Effector memory CD8-positive, alpha-beta T cell (primary cell): ENCODE results near the gene SERPIND1.

Experiments
- ATAC-seq: fragments of 150-1000 bp; cut with Tn5 transposase; replicated peaks from 2 replicates; pipeline ENCODE4 v1.10.0; 2021; ENCODE audit warnings: mild to moderate bottlenecking, moderate library complexity
- DNase-seq, 3 experiments: peaks; one replicate each; pipeline ENCODE4 v3.0.0; 2021
- H3K27ac Mint-ChIP-seq, 2 donors: one replicate each; pipeline ENCODE4 v1.8.0; 2022; ENCODE audit warnings: mild to moderate bottlenecking in 2 of 2, mixed read lengths in 2 of 2, moderate library complexity in 2 of 2
- H3K27me3 Mint-ChIP-seq, 2 donors: one replicate each; pipeline ENCODE4 v1.8.0; 2022; ENCODE audit warnings: mixed read lengths in 2 of 2
- H3K36me3 Mint-ChIP-seq: one replicate; pipeline ENCODE4 v1.8.0; 2022; ENCODE audit warnings: mild to moderate bottlenecking, moderate library complexity, mixed read lengths; ENCODE audit not compliant: insufficient read depth
- H3K4me1 Mint-ChIP-seq, 2 donors: one replicate each; pipeline ENCODE4 v1.8.0; 2022; ENCODE audit warnings: low read depth in 2 of 2, mixed read lengths in 2 of 2
- H3K4me3 Mint-ChIP-seq, 2 donors: one replicate each; pipeline ENCODE4 v1.8.0; 2022; ENCODE audit warnings: mild to moderate bottlenecking in 2 of 2, mixed read lengths in 2 of 2, moderate library complexity in 2 of 2
- H3K9me3 Mint-ChIP-seq, 2 donors: one replicate each; pipeline ENCODE4 v1.8.0; 2022; ENCODE audit warnings: mixed read lengths in 2 of 2

The SERPIND1 gene

GRCh38 chr22:20798974-20799373 lies 25.1 kb downstream of the SERPIND1 start:
- Mint-ChIP-seq H3K27ac (no peak overlapping the region), H3K4me3 (no peak overlapping the region), H3K36me3 (peaks cover 72% of the 10 kb centered on the region), H3K9me3 (no peaks in the 10 kb centered on the region), H3K4me1 (peaks cover 0 to 2% of the 10 kb centered on the region in 2 donors), H3K27me3 (no peaks in the 10 kb centered on the region)
- no peak for DNase-seq
- no peak for ATAC-seq

DNA sequence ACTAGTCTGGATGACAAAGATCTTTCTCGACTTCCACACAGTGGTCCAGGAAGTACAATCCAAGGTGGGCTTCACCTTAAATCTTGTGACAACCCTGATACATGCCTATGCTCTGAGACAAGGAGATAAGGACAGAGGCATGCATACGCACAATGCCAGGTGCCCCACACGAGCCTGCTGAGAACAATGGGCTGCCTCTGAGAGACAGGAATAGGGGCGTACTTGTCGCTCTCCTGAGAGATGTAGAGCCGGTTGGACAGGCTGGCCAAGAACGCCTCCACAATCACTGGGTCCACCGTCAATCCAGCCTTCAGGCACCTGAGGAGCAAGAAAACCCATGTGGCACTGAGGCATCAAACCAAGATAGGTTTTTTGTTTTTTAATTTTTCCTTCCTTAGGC lies 25.5 kb downstream of the SERPIND1 start:
- Mint-ChIP-seq H3K36me3 (peaks cover 73% of the 10 kb centered on the region), H3K27ac (no peak overlapping the region), H3K9me3 (no peaks in the 10 kb centered on the region)

DNA sequence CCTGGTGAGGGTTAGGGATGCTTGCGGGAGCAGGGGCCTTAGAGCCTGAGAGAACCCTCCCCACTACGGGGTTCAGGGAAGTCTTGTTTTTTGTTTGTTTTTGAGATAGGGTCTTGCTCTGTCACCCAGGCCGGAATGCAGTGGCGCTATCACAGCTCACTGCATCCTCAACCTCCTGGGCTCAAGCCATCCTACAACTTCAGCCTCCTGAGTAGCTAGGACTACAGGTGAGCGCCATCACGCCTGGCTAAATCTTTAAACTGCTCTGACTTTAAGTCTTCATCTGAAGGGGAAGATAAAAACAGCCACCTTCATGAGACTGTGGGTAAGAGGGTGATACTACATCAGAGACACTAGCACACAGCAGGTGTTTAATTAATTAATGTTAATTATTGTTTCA lies 28.5 kb downstream of the SERPIND1 start:
- ATAC-seq (no peak), DNase-seq (no peak)
- peak overlapping the region; percentile 42 to 87 for H3K27ac Mint-ChIP-seq
- peaks cover 74% of the 10 kb centered on the region for H3K36me3 Mint-ChIP-seq
- no peak overlapping the region for H3K4me3 Mint-ChIP-seq
- no peaks in the 10 kb centered on the region for H3K9me3 Mint-ChIP-seq
- H3K4me1 Mint-ChIP-seq: no peaks in the 10 kb centered on the region
- H3K27me3 Mint-ChIP-seq: no peaks in the 10 kb centered on the region

More for the DNA sequence above, 25.5 kb downstream of the SERPIND1 start:
- no peaks in the 10 kb centered on the region for H3K27me3 Mint-ChIP-seq
- DNase-seq (no peak), ATAC-seq (no peak)
- no peak overlapping the region for H3K4me3 Mint-ChIP-seq
- H3K4me1 Mint-ChIP-seq: peaks cover 0 to 2% of the 10 kb centered on the region in 2 donors

- ATAC-seq (no peak), DNase-seq (no peak)
- Mint-ChIP-seq H3K4me1 (no peaks in the 10 kb centered on the region), H3K4me3 (no peak overlapping the region), H3K36me3 (peaks cover 78% of the 10 kb centered on the region), H3K27me3 (no peaks in the 10 kb centered on the region), H3K27ac (peak overlapping the region; percentile 44 to 87), H3K9me3 (no peaks in the 10 kb centered on the region)
Measured at GRCh38 chr22:20802922-20803553, 29.1 kb downstream of the SERPIND1 start.

DNA sequence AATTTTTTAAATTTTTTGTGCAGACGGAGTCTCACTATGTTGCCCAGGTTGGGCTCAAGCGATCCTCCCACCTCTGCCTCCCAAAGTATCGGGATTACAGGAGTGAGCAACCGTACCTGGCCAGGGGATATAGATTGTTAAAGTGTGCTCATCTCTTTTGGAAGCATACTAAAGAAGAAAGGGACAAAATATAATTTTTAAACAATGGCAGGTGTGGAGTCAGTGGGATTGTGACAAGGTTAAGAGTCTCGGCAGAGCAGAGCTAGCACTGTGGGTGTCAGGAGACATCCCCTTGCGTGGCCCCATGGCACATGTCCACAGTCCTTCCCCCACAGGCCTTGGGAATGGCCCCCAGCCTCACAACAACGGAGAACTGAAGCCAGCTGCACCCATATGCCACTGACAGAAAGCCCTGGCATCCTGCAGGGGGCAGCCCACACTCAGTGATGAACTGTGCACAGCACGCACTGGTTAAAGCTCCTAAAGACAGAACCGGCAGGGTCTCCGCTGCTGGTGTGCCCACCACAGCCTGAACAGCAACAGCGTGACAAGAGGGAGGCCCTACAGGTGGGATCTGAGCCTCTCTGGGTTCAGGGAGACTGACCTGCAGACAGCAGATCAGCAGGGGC lies 29.9 kb downstream of the SERPIND1 start:
- ATAC-seq (no peak), DNase-seq (peak; percentile 1 to 11 (median 6))
- Mint-ChIP-seq H3K9me3 (no peaks in the 10 kb centered on the region), H3K27me3 (no peaks in the 10 kb centered on the region), H3K36me3 (peaks cover 79% of the 10 kb centered on the region), H3K4me1 (no peaks in the 10 kb centered on the region), H3K27ac (peak overlapping the region in 1 of 2 donors; percentile 44), H3K4me3 (no peak overlapping the region)

- Mint-ChIP-seq H3K4me1 (no peaks in the 10 kb centered on the region), H3K36me3 (peaks cover 78% of the 10 kb centered on the region), H3K9me3 (no peaks in the 10 kb centered on the region), H3K27me3 (no peaks in the 10 kb centered on the region), H3K27ac (no peak overlapping the region), H3K4me3 (no peak overlapping the region)
- DNase-seq (no peak), ATAC-seq (no peak)
Measured at GRCh38 chr22:20804650-20805049, 30.7 kb downstream of the SERPIND1 start.

- no peak for DNase-seq
- Mint-ChIP-seq H3K4me3 (no peak overlapping the region), H3K9me3 (no peaks in the 10 kb centered on the region), H3K4me1 (no peaks in the 10 kb centered on the region), H3K36me3 (peaks cover 76% of the 10 kb centered on the region), H3K27ac (peak overlapping the region in 1 of 2 donors; percentile 46), H3K27me3 (no peaks in the 10 kb centered on the region)
- no peak for ATAC-seq
Measured at GRCh38 chr22:20805972-20806471, 32.1 kb downstream of the SERPIND1 start.

DNA sequence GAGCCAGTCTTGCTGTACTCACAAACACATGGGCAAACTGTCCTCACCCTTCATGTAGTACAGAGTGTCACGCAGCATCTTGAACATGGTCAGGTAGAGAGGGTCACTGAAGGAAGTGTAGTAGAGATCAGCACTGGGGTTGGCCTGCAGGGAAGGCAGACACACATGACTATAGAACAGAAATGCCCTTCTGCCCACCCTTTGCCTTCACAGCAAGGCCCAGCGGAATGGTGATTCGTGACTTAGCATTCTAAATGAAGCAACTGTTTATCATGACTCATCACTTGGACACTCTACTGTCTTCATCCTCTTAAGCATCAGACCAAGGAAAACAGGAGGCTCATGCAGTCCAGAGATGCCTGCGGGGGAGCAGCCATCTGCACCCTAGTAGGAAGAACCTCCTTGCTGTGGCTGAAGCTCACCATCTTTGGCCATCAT lies 33.4 kb downstream of the SERPIND1 start:
- H3K27me3 Mint-ChIP-seq: no peaks in the 10 kb centered on the region
- no peaks in the 10 kb centered on the region for H3K9me3 Mint-ChIP-seq
- no peak overlapping the region for H3K27ac Mint-ChIP-seq
- peaks cover 73% of the 10 kb centered on the region for H3K36me3 Mint-ChIP-seq
- ATAC-seq: no peak
- H3K4me1 Mint-ChIP-seq: peaks cover 0 to 4% of the 10 kb centered on the region in 2 donors
- no peak for DNase-seq
- H3K4me3 Mint-ChIP-seq: no peak overlapping the region

DNA sequence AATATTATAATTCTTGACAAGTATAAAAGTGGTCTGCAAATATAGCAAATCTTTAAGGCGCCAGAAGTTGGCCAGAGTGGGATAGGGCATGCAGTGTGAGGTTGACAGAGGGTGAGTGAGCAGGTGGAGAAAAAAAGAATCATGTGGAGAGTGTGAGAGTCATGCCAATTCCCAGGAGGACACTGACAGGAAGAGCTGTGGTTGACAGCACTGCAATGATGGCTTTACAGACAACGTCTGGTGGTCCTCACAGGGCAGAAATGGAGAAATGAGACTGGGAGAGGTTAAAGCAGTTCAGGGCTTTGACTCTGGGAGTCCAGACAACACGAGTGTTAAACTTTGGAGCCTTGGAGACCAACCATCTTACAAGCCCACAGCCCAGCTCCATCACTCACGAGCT lies 34.9 kb downstream of the SERPIND1 start:
- H3K27ac Mint-ChIP-seq: no peak overlapping the region
- ATAC-seq: no peak

DNA sequence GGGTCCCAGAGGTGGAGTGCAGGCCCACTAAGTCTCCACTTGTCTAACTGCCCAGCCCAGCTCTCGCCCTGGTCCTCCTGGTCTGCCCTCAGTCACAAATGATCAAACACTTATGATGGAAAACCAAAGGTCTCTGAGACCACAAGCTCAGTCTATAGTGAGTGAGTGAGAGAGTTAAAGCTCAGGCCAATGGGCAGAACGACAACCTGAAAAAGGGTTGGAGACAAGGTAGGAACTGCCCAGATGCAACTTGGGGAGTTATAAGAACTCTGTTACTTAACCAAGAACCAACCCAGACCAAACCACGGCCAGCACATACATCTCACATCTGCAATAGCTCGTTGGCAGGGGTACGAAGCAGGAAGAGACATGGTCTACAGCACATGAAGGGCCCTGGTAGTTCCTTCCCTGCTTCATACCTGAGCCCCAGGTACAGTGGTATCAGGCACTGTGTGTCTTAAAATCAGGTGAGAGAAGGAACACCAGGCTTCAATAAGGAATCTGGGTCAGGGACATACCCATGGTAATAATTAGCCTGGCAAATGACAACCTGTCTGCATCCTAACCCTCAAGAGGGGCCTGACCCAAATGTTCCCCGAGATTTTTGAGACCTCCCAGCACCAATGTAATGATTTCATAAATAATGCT lies 35.7 kb downstream of the SERPIND1 start:
- Mint-ChIP-seq H3K9me3 (no peaks in the 10 kb centered on the region), H3K4me1 (peaks cover 0 to 4% of the 10 kb centered on the region in 2 donors), H3K27ac (no peak overlapping the region), H3K27me3 (no peaks in the 10 kb centered on the region), H3K36me3 (peaks cover 74% of the 10 kb centered on the region), H3K4me3 (no peak overlapping the region)
- no peak for ATAC-seq
- DNase-seq: no peak

More for the DNA sequence above, 34.9 kb downstream of the SERPIND1 start:
- DNase-seq: no peak
- peaks cover 0 to 4% of the 10 kb centered on the region in 2 donors for H3K4me1 Mint-ChIP-seq
- H3K36me3 Mint-ChIP-seq: peaks cover 70% of the 10 kb centered on the region
- H3K9me3 Mint-ChIP-seq: no peaks in the 10 kb centered on the region
- no peak overlapping the region for H3K4me3 Mint-ChIP-seq
- H3K27me3 Mint-ChIP-seq: no peaks in the 10 kb centered on the region

DNA sequence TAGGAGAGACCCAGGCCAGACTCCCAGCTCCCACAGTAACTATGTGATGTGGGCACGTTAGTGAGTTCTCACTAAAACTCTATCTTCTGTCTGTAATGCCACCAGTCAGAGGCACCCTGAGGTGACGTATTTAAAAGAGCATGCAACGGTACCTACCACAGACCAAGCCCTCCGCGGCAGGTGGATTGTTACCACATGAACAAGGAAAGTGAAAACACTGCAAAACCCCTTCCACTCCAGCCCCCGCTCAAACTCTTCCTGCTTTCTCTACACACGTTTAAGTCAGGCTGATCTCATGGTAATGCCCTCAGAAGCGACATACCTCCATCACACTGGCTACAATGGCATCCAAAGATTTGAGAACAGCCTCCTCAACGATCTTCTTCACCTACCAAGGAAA lies 36.7 kb downstream of the SERPIND1 start:
- no peak for DNase-seq
- ATAC-seq: no peak
- Mint-ChIP-seq H3K4me3 (no peak overlapping the region), H3K9me3 (no peaks in the 10 kb centered on the region), H3K4me1 (peaks cover 0 to 4% of the 10 kb centered on the region in 2 donors), H3K27me3 (no peaks in the 10 kb centered on the region), H3K27ac (peak overlapping the region in 1 of 2 donors; percentile 56), H3K36me3 (peaks cover 66% of the 10 kb centered on the region)

- no peak for DNase-seq
- Mint-ChIP-seq H3K4me1 (peaks cover 0 to 4% of the 10 kb centered on the region in 2 donors), H3K9me3 (no peaks in the 10 kb centered on the region), H3K4me3 (no peak overlapping the region), H3K36me3 (peaks cover 65% of the 10 kb centered on the region), H3K27me3 (no peaks in the 10 kb centered on the region), H3K27ac (peak overlapping the region in 1 of 2 donors; percentile 56)
- ATAC-seq: no peak
Measured at GRCh38 chr22:20811171-20811570, 37.3 kb downstream of the SERPIND1 start.

- no peak for DNase-seq
- Mint-ChIP-seq H3K27ac (no peak overlapping the region), H3K27me3 (no peaks in the 10 kb centered on the region), H3K9me3 (no peaks in the 10 kb centered on the region), H3K4me1 (peaks cover 0 to 4% of the 10 kb centered on the region in 2 donors), H3K4me3 (no peak overlapping the region), H3K36me3 (peaks cover 74% of the 10 kb centered on the region)
- no peak for ATAC-seq
Measured at GRCh38 chr22:20811971-20812660, 38.2 kb downstream of the SERPIND1 start.
